H1 (cell line): ENCODE results near the gene BCL2L11. TPM values are rescaled to one million over a fixed set of nuclear protein-coding genes. Genes with fewer than 3 reads are reported as not detected.

Source experiments
- ATF3 ChIP-seq: IDR thresholded peaks from 2 replicates; pipeline ENCODE4 v1.6.1; 2011; ENCODE audit warnings: low read depth, mild to moderate bottlenecking, low read length; ENCODE audit not compliant: insufficient read depth
- EZH2 ChIP-seq: fragments of 200-600 bp; sonication (generic); IDR thresholded peaks from 2 replicates; pipeline ENCODE4 v1.7.1; 2012; ENCODE audit warnings: low read depth, mild to moderate bottlenecking, moderate library complexity, low read length, inconsistent platforms; ENCODE audit not compliant: severe bottlenecking
- KDM5A ChIP-seq: fragments of 200-600 bp; IDR thresholded peaks from 2 replicates; pipeline ENCODE4 v1.7.1; 2012; ENCODE audit warnings: mild to moderate bottlenecking, low read length, inconsistent platforms, mixed read lengths
- polyA plus RNA-seq, 7 experiments: library from polyadenylated mRNA; depleted of rRNA in 3 of 7; stranded (reverse) in 5 of 7; unstranded in 2 of 7; fragments of >200 nt in 5 of 7; fragments of 200-250 nt in 2 of 7; gene quantifications; 1 replicate in 5 of 7; 2 replicates in 1 of 7; 4 replicates in 1 of 7; pipeline versions ENCODE4 v1.2.1 to v1.2.3, GENCODE V29; 2011 to 2013; ENCODE audit warnings: missing spikeins in 2 of 7, mixed read lengths in 2 of 7
- total RNA-seq: library from RNA; stranded (reverse); fragmentation: NEBNext Ultra II Directional; extraction: Animal tissue kit (Norgen Biotek cat#: 25700); gene quantifications from 2 replicates; pipeline ENCODE4 v1.2.1, GENCODE V29; 2021

The BCL2L11 gene
- total and polyA plus RNA-seq, 2 of the 8 experiments (the other 6 are each of a cell fraction or from before 2014, with no cell fraction given) = 7.5 to 22.9 TPM

DNA sequence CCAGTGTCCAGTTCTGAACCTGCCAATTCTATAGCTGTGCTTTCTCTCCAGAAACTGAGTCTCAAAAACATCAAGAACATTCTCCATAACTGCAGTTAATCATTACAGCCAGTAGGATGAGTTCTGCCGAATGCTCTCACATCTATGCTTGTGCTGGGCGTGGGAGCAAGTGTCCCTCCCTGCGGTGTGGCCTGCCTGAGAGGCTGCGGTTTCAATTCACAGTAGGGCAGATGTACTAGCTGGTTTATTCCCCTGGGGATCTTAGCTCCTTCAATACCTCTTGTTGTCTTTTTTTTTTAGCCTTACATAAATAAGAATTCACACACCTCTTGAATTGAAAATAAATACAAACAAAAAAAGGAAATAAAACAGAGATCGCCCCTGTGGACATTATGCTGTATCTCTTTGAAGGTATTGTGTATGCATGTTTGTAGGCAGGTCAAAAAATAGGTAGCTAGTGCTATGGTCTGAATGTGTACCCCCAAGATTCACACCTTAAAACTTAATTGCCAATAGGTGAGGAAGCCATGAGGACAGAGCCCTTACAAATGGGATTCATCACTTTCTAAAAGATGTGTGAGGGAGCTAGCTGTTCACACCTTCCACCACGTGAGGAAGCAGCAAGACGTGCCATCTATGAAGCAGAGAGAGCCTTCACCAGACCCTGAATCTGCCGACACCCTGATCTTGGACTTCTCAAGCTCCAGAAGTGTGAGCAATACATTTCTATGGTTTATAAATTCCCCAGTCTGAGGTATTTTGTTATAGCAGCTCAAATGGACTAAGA is 74.3 kb downstream of the BCL2L11 start (continued):
- TF ChIP-seq ATF3 (no peak), EZH2 (no peak), KDM5A (no peak)
- TF ChIP-seq, all 59 proteins: peak for 2
